ENCODE measurements around the gene ZG16. TPM values are rescaled to one million over a fixed set of nuclear protein-coding genes. Genes with fewer than 3 reads are reported as not detected.
A peak's percentile ranks its signal among the peaks of the same experiment; 100 is the strongest.

The ZG16 gene
- total and polyA plus RNA-seq, 9 donors, result 0.05 to 0.13 TPM; not detected in 7

- WGBS (ENCODE audit: insufficient coverage), result 100% methylated on average over 1 of the region's 3 CpGs
- no peak for DNase-seq
These were observed 16.2 kb downstream of the ZG16 start for GRCh38 chr16:29794231-29794710.

GRCh38 chr16:29802416-29802935 lies 24.4 kb downstream of the ZG16 start:
- no peaks in the 10 kb centered on the region for H3K27me3 ChIP-seq (ENCODE audit: control insufficient read depth, insufficient read depth, low read length)
- H3K36me3 ChIP-seq (ENCODE audit: control insufficient read depth, insufficient read depth, low read length), result peaks cover 57% of the 10 kb centered on the region
- no peak overlapping the region for H3K27ac ChIP-seq (ENCODE audit: low read length)
- no peaks in the 10 kb centered on the region for H3K9me3 ChIP-seq (replicated peaks; ENCODE audit: control insufficient read depth, low read depth, low read length)
- peaks cover 20% of the 10 kb centered on the region for H3K4me1 ChIP-seq (ENCODE audit: control insufficient read depth, insufficient read depth, low read length)
- WGBS (ENCODE audit: insufficient coverage), result 78% methylated on average over 5 of the region's 8 CpGs
- DNase-seq, result no peak
- no peak overlapping the region for H3K4me3 ChIP-seq (ENCODE audit: low read length)

More at GRCh38 chr16:29794231-29794710, 16.2 kb downstream of the ZG16 start:
- H3K27me3 ChIP-seq (ENCODE audit: control insufficient read depth, insufficient read depth, low read length), result no peaks in the 10 kb centered on the region
- H3K27ac ChIP-seq (ENCODE audit: low read length), result no peak overlapping the region
- H3K4me1 ChIP-seq (ENCODE audit: control insufficient read depth, insufficient read depth, low read length), result peaks cover 20% of the 10 kb centered on the region
- H3K9me3 ChIP-seq (replicated peaks; ENCODE audit: control insufficient read depth, low read depth, low read length), result no peaks in the 10 kb centered on the region
- no peak overlapping the region for H3K4me3 ChIP-seq (ENCODE audit: low read length)
- H3K36me3 ChIP-seq (ENCODE audit: control insufficient read depth, insufficient read depth, low read length), result peaks cover 37% of the 10 kb centered on the region

GRCh38 chr16:29804020-29804419 lies 26.0 kb downstream of the ZG16 start:
- DNase-seq, result no peak
- peak overlapping the region; percentile 15 for H3K27ac ChIP-seq (ENCODE audit: low read length)
- H3K4me3 ChIP-seq (ENCODE audit: low read length), result no peak overlapping the region

GRCh38 chr16:29804455-29805231 lies 26.6 kb downstream of the ZG16 start:
- DNase-seq, result peak; percentile 57
- Histone ChIP-seq H3K27me3 (ENCODE audit: control insufficient read depth, insufficient read depth, low read length) (no peaks in the 10 kb centered on the region), H3K4me3 (ENCODE audit: low read length) (peak overlapping the region; percentile 93), H3K36me3 (ENCODE audit: control insufficient read depth, insufficient read depth, low read length) (peaks cover 53% of the 10 kb centered on the region), H3K27ac (ENCODE audit: low read length) (peak overlapping the region; percentile 98), H3K4me1 (ENCODE audit: control insufficient read depth, insufficient read depth, low read length) (peaks cover 42% of the 10 kb centered on the region), H3K9me3 (replicated peaks; ENCODE audit: control insufficient read depth, low read depth, low read length) (no peaks in the 10 kb centered on the region)
- 12% methylated on average over 26 of the region's 26 CpGs for WGBS (ENCODE audit: insufficient coverage)

More at GRCh38 chr16:29804020-29804419, 26.0 kb downstream of the ZG16 start:
- peaks cover 53% of the 10 kb centered on the region for H3K36me3 ChIP-seq (ENCODE audit: control insufficient read depth, insufficient read depth, low read length)
- H3K27me3 ChIP-seq (ENCODE audit: control insufficient read depth, insufficient read depth, low read length), result no peaks in the 10 kb centered on the region
- H3K9me3 ChIP-seq (replicated peaks; ENCODE audit: control insufficient read depth, low read depth, low read length), result no peaks in the 10 kb centered on the region
- WGBS (ENCODE audit: insufficient coverage), result 59% methylated on average over 5 of the region's 8 CpGs
- H3K4me1 ChIP-seq (ENCODE audit: control insufficient read depth, insufficient read depth, low read length), result peaks cover 36% of the 10 kb centered on the region

GRCh38 chr16:29805232-29806098 lies 27.4 kb downstream of the ZG16 start:
- Histone ChIP-seq H3K27me3 (ENCODE audit: control insufficient read depth, insufficient read depth, low read length) (no peaks in the 10 kb centered on the region), H3K9me3 (replicated peaks; ENCODE audit: control insufficient read depth, low read depth, low read length) (no peaks in the 10 kb centered on the region), H3K4me1 (ENCODE audit: control insufficient read depth, insufficient read depth, low read length) (peaks cover 50% of the 10 kb centered on the region), H3K27ac (ENCODE audit: low read length) (peak overlapping the region; percentile 98), H3K4me3 (ENCODE audit: low read length) (peak overlapping the region; percentile 93), H3K36me3 (ENCODE audit: control insufficient read depth, insufficient read depth, low read length) (peaks cover 57% of the 10 kb centered on the region)
- DNase-seq, result peak; percentile 99
- under 1% methylated on average over 71 of the region's 103 CpGs for WGBS (ENCODE audit: insufficient coverage)

GRCh38 chr16:29806099-29806579 lies 28.1 kb downstream of the ZG16 start, which contains the start of gene MAZ:
TSS of gene MAZ (plus strand) at chr16:29806529. CDS start at chr16:29806702, 173 bp downstream.
- H3K4me1 ChIP-seq (ENCODE audit: control insufficient read depth, insufficient read depth, low read length), result peaks cover 57% of the 10 kb centered on the region
- H3K36me3 ChIP-seq (ENCODE audit: control insufficient read depth, insufficient read depth, low read length), result peaks cover 53% of the 10 kb centered on the region
- no peaks in the 10 kb centered on the region for H3K9me3 ChIP-seq (replicated peaks; ENCODE audit: control insufficient read depth, low read depth, low read length)
- WGBS (ENCODE audit: insufficient coverage), result 3% methylated on average over 15 of the region's 67 CpGs
- peak within 1 kb of the TSS; percentile 98 for H3K27ac ChIP-seq (ENCODE audit: low read length)
- H3K27me3 ChIP-seq (ENCODE audit: control insufficient read depth, insufficient read depth, low read length), result no peaks in the 10 kb centered on the region
- DNase-seq, result no peak
- peak within 1 kb of the TSS; percentile 93 for H3K4me3 ChIP-seq (ENCODE audit: low read length)

- Histone ChIP-seq H3K27me3 (ENCODE audit: control insufficient read depth, insufficient read depth, low read length) (no peaks in the 10 kb centered on the region), H3K4me3 (ENCODE audit: low read length) (peak overlapping the region; percentile 71), H3K4me1 (ENCODE audit: control insufficient read depth, insufficient read depth, low read length) (peaks cover 64% of the 10 kb centered on the region), H3K9me3 (replicated peaks; ENCODE audit: control insufficient read depth, low read depth, low read length) (no peaks in the 10 kb centered on the region), H3K36me3 (ENCODE audit: control insufficient read depth, insufficient read depth, low read length) (peaks cover 46% of the 10 kb centered on the region), H3K27ac (ENCODE audit: low read length) (peak overlapping the region; percentile 85)
- DNase-seq, result peak; percentile 82
- WGBS (ENCODE audit: insufficient coverage), result under 1% methylated on average over 99 of the region's 99 CpGs
These were observed 28.8 kb downstream of the ZG16 start for GRCh38 chr16:29806641-29807425.

GRCh38 chr16:29807426-29808218 lies 29.6 kb downstream of the ZG16 start:
- Histone ChIP-seq H3K27me3 (ENCODE audit: control insufficient read depth, insufficient read depth, low read length) (peaks cover 2% of the 10 kb centered on the region), H3K4me3 (ENCODE audit: low read length) (peak overlapping the region; percentile 56), H3K9me3 (replicated peaks; ENCODE audit: control insufficient read depth, low read depth, low read length) (no peaks in the 10 kb centered on the region), H3K4me1 (ENCODE audit: control insufficient read depth, insufficient read depth, low read length) (peaks cover 70% of the 10 kb centered on the region), H3K36me3 (ENCODE audit: control insufficient read depth, insufficient read depth, low read length) (peaks cover 38% of the 10 kb centered on the region), H3K27ac (ENCODE audit: low read length) (peak overlapping the region; percentile 81)
- WGBS (ENCODE audit: insufficient coverage), result 1% methylated on average over 57 of the region's 69 CpGs
- DNase-seq, result peak; percentile 96

Data from muscle of leg (tissue), 11 donors.